ENCODE results near the gene DNM1L. TPM values are rescaled to one million over a fixed set of nuclear protein-coding genes. Genes with fewer than 3 reads are reported as not detected.

The DNM1L gene
- polyA plus RNA-seq, 2 of the 4 experiments (the other 2 are of a cell fraction): 67.0 to 121 TPM

GRCh38 chr12:32679920-32680237 is 778 bp downstream of the DNM1L start:
- POLR2A ChIA-PET: interaction anchor here (1.1 kb wide), 1 partner anchor 75 kb away, joined by 7 read pairs; no protein-coding TSS in a partner anchor
- Histone ChIP-seq H3K4me1 (peaks cover 22% of the 10 kb centered on the region), H3K4me3 (peak overlapping the region; percentile 82), H3K4me2 (peak overlapping the region; percentile 85), H3K27ac (peak overlapping the region; percentile 88 to 93), H3K9me3 (no peaks in the 10 kb centered on the region)
- CTCF ChIA-PET: no interaction called here
- no peak for FAIRE-seq
- 1% methylated on average over 14 of the region's 14 CpGs for WGBS (ENCODE audit: missing lambda C conversion rate)
- peak; percentile 31 to 57; a peak in 5 of 6 replicates for ATAC-seq
- no peak for DNase-seq (ENCODE audit: low read depth in 1 of 2, low spot score in 1 of 2)
- TF ChIP-seq NR3C1 (IDR thresholded peaks at IDR 0.05) (no peak), HOXB5 (CRISPR knock-in tag; IDR thresholded peaks at IDR 0.05) (no peak), NPAS2 (CRISPR knock-in tag; IDR thresholded peaks at IDR 0.05; ENCODE audit: borderline replicate concordance) (no peak), CHD4 (IDR thresholded peaks at IDR 0.05; ENCODE audit: borderline replicate concordance) (no peak), TP53 (CRISPR knock-in tag; IDR thresholded peaks at IDR 0.05) (no peak), ESRRA (IDR thresholded peaks at IDR 0.05; ENCODE audit: borderline replicate concordance, low read length) (no peak), HOXA7 (CRISPR knock-in tag; IDR thresholded peaks at IDR 0.05) (no peak), ELK1 (IDR thresholded peaks at IDR 0.05; ENCODE audit: low read depth, low read length) (no peak), ZNF302 (CRISPR knock-in tag; IDR thresholded peaks at IDR 0.05) (no peak), ZFP36 (IDR thresholded peaks at IDR 0.05; ENCODE audit: borderline replicate concordance, partially characterized antibody) (no peak), FOXS1 (CRISPR knock-in tag; IDR thresholded peaks at IDR 0.05) (no peak), NFE2L2 (conservative IDR thresholded peaks at IDR 0.05; ENCODE audit: low read length) (no peak), ZC3H11A (IDR thresholded peaks at IDR 0.05) (no peak), HEYL (CRISPR knock-in tag; IDR thresholded peaks at IDR 0.05) (no peak), HDAC2 (IDR thresholded peaks at IDR 0.05) (no peak)
- TF ChIP-seq, protein P1, sequence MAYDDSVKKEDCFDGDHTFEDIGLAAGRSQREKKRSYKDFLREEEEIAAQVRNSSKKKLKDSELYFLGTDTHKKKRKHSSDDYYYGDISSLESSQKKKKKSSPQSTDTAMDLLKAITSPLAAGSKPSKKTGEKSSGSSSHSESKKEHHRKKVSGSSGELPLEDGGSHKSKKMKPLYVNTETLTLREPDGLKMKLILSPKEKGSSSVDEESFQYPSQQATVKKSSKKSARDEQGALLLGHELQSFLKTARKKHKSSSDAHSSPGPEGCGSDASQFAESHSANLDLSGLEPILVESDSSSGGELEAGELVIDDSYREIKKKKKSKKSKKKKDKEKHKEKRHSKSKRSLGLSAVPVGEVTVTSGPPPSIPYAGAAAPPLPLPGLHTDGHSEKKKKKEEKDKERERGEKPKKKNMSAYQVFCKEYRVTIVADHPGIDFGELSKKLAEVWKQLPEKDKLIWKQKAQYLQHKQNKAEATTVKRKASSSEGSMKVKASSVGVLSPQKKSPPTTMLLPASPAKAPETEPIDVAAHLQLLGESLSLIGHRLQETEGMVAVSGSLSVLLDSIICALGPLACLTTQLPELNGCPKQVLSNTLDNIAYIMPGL (CRISPR knock-in tag; IDR thresholded peaks at IDR 0.05; ENCODE audit: borderline replicate concordance): no peak

DNA sequence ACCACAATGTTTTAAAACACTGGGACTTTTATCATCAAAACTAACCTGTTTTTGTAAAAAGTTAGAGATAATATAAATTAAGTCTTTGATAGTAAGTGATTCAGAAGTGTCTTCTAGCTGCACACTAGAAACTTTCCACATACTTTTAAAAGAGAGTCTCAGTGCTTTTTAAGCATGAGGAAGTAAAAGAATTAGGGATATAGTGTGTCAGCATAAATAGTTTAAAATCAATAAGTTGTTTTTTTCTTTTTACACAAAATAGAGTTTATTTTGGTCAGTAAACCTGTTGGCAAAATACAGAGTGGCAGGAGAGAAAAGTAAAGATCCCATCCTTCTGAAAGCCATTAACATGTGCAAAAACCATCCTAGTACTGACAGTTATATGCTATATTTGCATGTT is 1.7 kb downstream of the DNM1L start:
- Histone ChIP-seq H3K4me1 (peaks cover 22% of the 10 kb centered on the region), H3K27ac (peak overlapping the region in 1 of 2 experiments; percentile 3; a peak in 1 of 6 replicates), H3K4me3 (peak overlapping the region; percentile 82), H3K4me2 (peak overlapping the region; percentile 85), H3K9me3 (no peaks in the 10 kb centered on the region)
- CTCF ChIA-PET: interaction anchor here (0.7 kb wide), 1 partner anchor 9 kb away, joined by 3 read pairs; no protein-coding TSS in a partner anchor
- no peak for ATAC-seq
- POLR2A ChIA-PET: no interaction called here
- DNase-seq (ENCODE audit: low read depth in 1 of 2, low spot score in 1 of 2): no peak
- no peak for FAIRE-seq
- TF ChIP-seq PHF8 (IDR thresholded peaks at IDR 0.05; ENCODE audit: borderline replicate concordance, low read depth): no peak
- TF ChIP-seq, protein P1 (CRISPR knock-in tag; IDR thresholded peaks at IDR 0.05; ENCODE audit: borderline replicate concordance): no peak
- TF ChIP-seq, protein P2, sequence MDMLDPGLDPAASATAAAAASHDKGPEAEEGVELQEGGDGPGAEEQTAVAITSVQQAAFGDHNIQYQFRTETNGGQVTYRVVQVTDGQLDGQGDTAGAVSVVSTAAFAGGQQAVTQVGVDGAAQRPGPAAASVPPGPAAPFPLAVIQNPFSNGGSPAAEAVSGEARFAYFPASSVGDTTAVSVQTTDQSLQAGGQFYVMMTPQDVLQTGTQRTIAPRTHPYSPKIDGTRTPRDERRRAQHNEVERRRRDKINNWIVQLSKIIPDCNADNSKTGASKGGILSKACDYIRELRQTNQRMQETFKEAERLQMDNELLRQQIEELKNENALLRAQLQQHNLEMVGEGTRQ (IDR thresholded peaks at IDR 0.05): no peak
- no peak for TF ChIP-seq NFE2L2 (conservative IDR thresholded peaks at IDR 0.05; ENCODE audit: low read length)
- no peak for TF ChIP-seq SREBF2 (IDR thresholded peaks at IDR 0.05)
- no peak for TF ChIP-seq FOSB (CRISPR knock-in tag; IDR thresholded peaks at IDR 0.05)
- no peak for TF ChIP-seq ZSCAN20 (CRISPR knock-in tag; IDR thresholded peaks at IDR 0.05)
- no peak for TF ChIP-seq MAX (IDR thresholded peaks at IDR 0.05)
- no peak for TF ChIP-seq RCOR1 (IDR thresholded peaks at IDR 0.05; ENCODE audit: low read depth, low read length)
- TF ChIP-seq JUN (IDR thresholded peaks at IDR 0.05): no peak
- no peak for TF ChIP-seq FOSL2 (IDR thresholded peaks at IDR 0.05)
- TF ChIP-seq FOSL2 (CRISPR knock-in tag; IDR thresholded peaks at IDR 0.05): no peak
- no peak for TF ChIP-seq CBX2 (IDR thresholded peaks at IDR 0.05; ENCODE audit: borderline replicate concordance, low read depth)
- no peak for TF ChIP-seq SMC3 (IDR thresholded peaks at IDR 0.05)
- TF ChIP-seq HDAC2 (IDR thresholded peaks at IDR 0.05): no peak
- TF ChIP-seq ATOH8 (CRISPR knock-in tag; IDR thresholded peaks at IDR 0.05; ENCODE audit: low read depth): no peak
- TF ChIP-seq, protein P3, sequence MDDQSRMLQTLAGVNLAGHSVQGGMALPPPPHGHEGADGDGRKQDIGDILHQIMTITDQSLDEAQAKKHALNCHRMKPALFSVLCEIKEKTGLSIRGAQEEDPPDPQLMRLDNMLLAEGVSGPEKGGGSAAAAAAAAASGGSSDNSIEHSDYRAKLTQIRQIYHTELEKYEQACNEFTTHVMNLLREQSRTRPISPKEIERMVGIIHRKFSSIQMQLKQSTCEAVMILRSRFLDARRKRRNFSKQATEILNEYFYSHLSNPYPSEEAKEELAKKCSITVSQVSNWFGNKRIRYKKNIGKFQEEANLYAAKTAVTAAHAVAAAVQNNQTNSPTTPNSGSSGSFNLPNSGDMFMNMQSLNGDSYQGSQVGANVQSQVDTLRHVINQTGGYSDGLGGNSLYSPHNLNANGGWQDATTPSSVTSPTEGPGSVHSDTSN (IDR thresholded peaks at IDR 0.05): no peak
- no peak for TF ChIP-seq KDM1A (IDR thresholded peaks at IDR 0.05; ENCODE audit: low read depth)
- no peak for TF ChIP-seq RFX5 (IDR thresholded peaks at IDR 0.05)
- no peak for TF ChIP-seq CHD2 (IDR thresholded peaks at IDR 0.05; ENCODE audit: low read length, partially characterized antibody)

Data from A549 (cell line).